H1 (cell line): ENCODE data around the gene CLBA1. TPM values are rescaled to one million over a fixed set of nuclear protein-coding genes. Genes with fewer than 3 reads are reported as not detected.

Experiments used
- polyA plus RNA-seq, 7 experiments: library from polyadenylated mRNA; depleted of rRNA in 3 of 7; stranded (reverse) in 5 of 7; unstranded in 2 of 7; fragments of >200 nt in 5 of 7; fragments of 200-250 nt in 2 of 7; gene quantifications; 1 replicate in 5 of 7; 2 replicates in 1 of 7; 4 replicates in 1 of 7; pipeline versions ENCODE4 v1.2.1 to v1.2.3, GENCODE V29; 2011 to 2013; ENCODE audit warnings: missing spikeins in 2 of 7, mixed read lengths in 2 of 7
- total RNA-seq: library from RNA; stranded (reverse); fragmentation: NEBNext Ultra II Directional; extraction: Animal tissue kit (Norgen Biotek cat#: 25700); gene quantifications from 2 replicates; pipeline ENCODE4 v1.2.1, GENCODE V29; 2021

CLBA1 gene
- total and polyA plus RNA-seq, 2 of the 8 experiments (the other 6 are each of a cell fraction or from before 2014, with no cell fraction given): 1.6 to 2.4 TPM

Other genes starting within 250 kb of the CLBA1 start
- gene SIVA1, start 232.6 kb upstream of the CLBA1 start, total RNA-seq: 123 and 135 TPM in 2 replicates
- 517 and 589 TPM in 2 replicates for gene SIVA1, start 232.6 kb upstream of the CLBA1 start, polyA plus RNA-seq (2011; rRNA removed)
- gene AKT1, start 190.0 kb upstream of the CLBA1 start, total RNA-seq: 62.1 and 71.5 TPM in 2 replicates
- gene AKT1, start 190.0 kb upstream of the CLBA1 start, polyA plus RNA-seq (2011; rRNA removed): 68.1 and 89.8 TPM in 2 replicates
- gene ZBTB42, start 184.7 kb upstream of the CLBA1 start, total RNA-seq: 2.8 and 2.9 TPM in 2 replicates
- 3.1 and 3.7 TPM in 2 replicates for gene ZBTB42, start 184.7 kb upstream of the CLBA1 start, polyA plus RNA-seq (2011; rRNA removed)
- 32.3 and 33.8 TPM in 2 replicates for gene CEP170B, start 120.5 kb upstream of the CLBA1 start, total RNA-seq
- gene CEP170B, start 120.5 kb upstream of the CLBA1 start, polyA plus RNA-seq (2011; rRNA removed): 9.1 and 15.2 TPM in 2 replicates
- 0.04 TPM in 1 of 2 replicates, not detected in the other for gene PLD4, start 60.9 kb upstream of the CLBA1 start, total RNA-seq
- 0.05 and 0.06 TPM in 2 replicates for gene PLD4, start 60.9 kb upstream of the CLBA1 start, polyA plus RNA-seq (2011; rRNA removed)
- gene AHNAK2, start 7.4 kb upstream of the CLBA1 start, total RNA-seq: 1.5 and 2.0 TPM in 2 replicates
- 0.64 and 0.95 TPM in 2 replicates for gene AHNAK2, start 7.4 kb upstream of the CLBA1 start, polyA plus RNA-seq (2011; rRNA removed)
- gene CDCA4, start 35.3 kb downstream of the CLBA1 start, total RNA-seq: 48.6 and 49.9 TPM in 2 replicates
- gene CDCA4, start 35.3 kb downstream of the CLBA1 start, polyA plus RNA-seq (2011; rRNA removed): 62.4 and 80.6 TPM in 2 replicates
- gene GPR132, start 79.6 kb downstream of the CLBA1 start, total RNA-seq: not detected in 2 replicates
- 0.11 and 0.28 TPM in 2 replicates for gene GPR132, start 79.6 kb downstream of the CLBA1 start, polyA plus RNA-seq (2011; rRNA removed)
- 6.2 and 8.9 TPM in 2 replicates for gene JAG2, start 183.0 kb downstream of the CLBA1 start, total RNA-seq
- gene JAG2, start 183.0 kb downstream of the CLBA1 start, polyA plus RNA-seq (2011; rRNA removed): 2.8 and 4.8 TPM in 2 replicates
- gene NUDT14, start 195.5 kb downstream of the CLBA1 start, total RNA-seq: 33.3 and 33.6 TPM in 2 replicates
- gene NUDT14, start 195.5 kb downstream of the CLBA1 start, polyA plus RNA-seq (2011; rRNA removed): 25.5 and 40.3 TPM in 2 replicates